ENCODE results near the gene FOXO1.
"Not testable (repeated sequence)": the region's sequence is repeated elsewhere in the genome, so short reads cannot be mapped to it uniquely, and the experiment has no call there.

Gene FOXO1

DNA sequence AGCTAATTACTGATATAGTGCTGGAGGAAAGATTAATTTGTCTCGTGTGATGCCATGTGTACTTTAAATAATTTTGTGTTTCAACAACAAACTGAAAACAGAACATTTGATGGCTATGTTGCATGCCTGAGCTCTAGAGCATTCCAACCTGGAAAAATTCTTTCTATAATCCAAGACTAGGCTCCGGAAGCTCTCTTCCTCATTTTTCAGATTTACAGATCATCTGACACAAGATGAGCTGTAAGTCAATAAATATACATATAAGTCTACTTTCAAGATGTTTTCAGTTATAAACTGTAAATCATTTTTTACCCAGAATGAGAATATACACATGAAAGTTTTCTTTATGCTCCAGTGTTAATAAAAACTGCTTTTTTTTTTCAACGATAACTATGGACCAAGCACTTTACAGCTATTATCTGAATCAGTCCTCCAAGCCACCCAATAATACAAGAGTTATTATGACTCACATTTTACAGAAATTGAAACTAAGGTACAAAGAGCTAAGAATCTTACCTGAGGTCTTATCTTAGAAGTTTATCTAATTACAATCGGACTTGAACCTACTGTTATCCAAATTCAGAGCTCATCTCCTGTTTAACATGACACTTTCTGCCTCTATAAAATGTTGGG lies 6.4 kb upstream of the FOXO1 start:
- no peaks in the 10 kb centered on the region for H3K36me3 Mint-ChIP-seq
- no peaks in the 10 kb centered on the region for H3K9me3 Mint-ChIP-seq
- peak overlapping the region; percentile 83 for H3K27ac Mint-ChIP-seq
- H3K27me3 Mint-ChIP-seq = no peaks in the 10 kb centered on the region
- H3K4me3 Mint-ChIP-seq = peak overlapping the region; percentile 33
- peaks cover 43% of the 10 kb centered on the region for H3K4me1 Mint-ChIP-seq

DNA sequence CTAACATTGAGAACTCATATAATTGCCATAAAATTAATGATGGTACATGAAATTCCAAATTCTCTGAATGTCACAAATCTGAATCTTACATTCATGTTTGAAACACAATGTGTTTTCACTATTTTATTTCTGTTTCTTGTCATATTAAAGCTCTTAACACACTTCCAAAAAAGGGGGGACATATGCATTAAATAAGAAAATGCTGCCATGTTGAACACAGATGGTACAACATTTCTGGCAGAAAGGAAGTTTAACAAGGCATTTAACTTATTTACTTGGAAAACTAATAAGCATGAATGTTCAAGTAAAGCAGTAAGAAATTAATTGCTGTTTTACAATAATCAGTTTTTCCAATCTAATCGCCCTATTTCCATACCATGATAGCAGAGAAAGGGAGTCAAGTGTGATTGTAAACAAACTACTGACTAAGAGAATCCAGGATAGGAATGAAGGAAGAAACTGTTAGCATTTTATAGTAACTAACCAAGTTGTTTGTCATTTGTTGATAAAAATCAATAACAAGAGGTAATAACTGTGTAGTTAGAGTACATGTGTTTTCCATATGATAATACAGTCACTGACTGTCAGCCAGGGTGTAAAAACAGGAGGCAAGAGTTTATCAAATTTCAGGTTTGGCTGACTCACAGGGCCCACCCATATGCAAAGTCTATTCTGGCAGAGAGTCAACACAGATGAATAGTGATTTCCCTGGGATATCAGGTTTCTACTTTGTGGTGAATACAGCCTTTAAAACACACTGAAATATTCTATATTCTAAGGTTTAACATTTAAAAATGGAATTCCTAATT lies 5.7 kb upstream of the FOXO1 start:
- H3K9me3 Mint-ChIP-seq = no peaks in the 10 kb centered on the region
- no peaks in the 10 kb centered on the region for H3K27me3 Mint-ChIP-seq
- H3K36me3 Mint-ChIP-seq = no peaks in the 10 kb centered on the region
- peak overlapping the region; percentile 83 for H3K27ac Mint-ChIP-seq
- H3K4me3 Mint-ChIP-seq = peak overlapping the region; percentile 9
- H3K4me1 Mint-ChIP-seq = peaks cover 50% of the 10 kb centered on the region

DNA sequence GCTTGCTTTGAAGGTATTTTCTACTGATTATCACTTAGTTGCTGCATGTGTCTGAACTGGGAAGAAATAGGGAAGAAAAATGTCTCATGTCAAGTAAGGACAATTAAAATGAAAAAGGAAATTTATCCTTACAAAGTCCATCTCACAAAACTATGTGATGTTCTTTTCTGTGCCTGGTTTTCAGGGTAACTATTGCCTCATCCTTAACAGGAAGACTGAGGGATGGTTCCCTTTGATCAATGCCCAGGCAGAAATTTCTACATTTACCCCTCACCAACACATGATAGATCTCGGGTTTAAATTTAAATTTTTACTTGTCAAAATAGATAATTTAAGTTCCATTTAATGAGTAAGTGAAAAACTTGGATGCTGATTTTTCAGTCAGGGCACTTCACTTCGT lies 3.9 kb upstream of the FOXO1 start:
- Mint-ChIP-seq H3K9me3 (no peaks in the 10 kb centered on the region), H3K4me1 (peaks cover 50% of the 10 kb centered on the region), H3K36me3 (no peaks in the 10 kb centered on the region), H3K27ac (no peak overlapping the region), H3K4me3 (no peak overlapping the region), H3K27me3 (no peaks in the 10 kb centered on the region)

DNA sequence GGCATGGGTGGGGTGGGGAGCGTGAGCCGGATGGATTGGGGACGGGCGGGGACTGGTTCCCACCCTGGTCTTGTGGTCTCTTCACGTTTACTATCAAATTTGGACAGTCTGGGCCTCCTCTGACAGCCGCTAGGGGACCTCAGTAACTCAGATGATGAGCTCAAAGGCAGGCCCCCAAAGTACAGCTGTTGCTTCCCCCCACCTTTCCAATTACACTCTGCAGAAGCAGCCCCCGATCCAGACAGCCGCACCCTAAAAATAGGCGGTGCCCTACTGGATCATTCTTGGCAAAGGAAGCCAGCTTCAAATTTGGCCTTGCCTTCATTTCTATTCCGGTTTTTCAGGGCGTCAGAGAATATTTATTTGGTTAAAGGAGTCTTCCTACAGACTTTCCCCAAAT lies 1.9 kb upstream of the FOXO1 start:
- H3K27ac Mint-ChIP-seq = peak overlapping the region; percentile 59
- H3K27me3 Mint-ChIP-seq = no peaks in the 10 kb centered on the region

DNA sequence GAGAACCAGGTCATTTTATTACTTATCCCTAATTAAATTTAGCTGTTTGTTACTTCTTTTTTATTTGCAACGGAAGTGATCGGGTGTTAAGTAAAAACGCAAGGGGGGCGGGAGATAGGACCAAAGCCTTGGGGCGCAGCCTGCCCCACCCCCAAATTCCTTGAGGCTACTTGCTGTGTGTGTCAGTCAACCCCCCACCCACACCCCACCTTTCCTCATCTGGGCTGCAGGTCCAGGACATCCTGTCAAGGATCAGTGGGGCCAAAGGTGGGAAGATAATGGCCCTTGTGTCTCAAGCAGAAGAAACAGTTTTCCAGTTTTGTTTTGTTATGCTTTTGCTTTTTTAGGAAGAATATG lies 1.2 kb upstream of the FOXO1 start:
- Mint-ChIP-seq H3K36me3 (no peaks in the 10 kb centered on the region), H3K4me1 (peaks cover 48% of the 10 kb centered on the region), H3K4me3 (peak overlapping the region; percentile 92), H3K9me3 (no peaks in the 10 kb centered on the region), H3K27me3 (no peaks in the 10 kb centered on the region), H3K27ac (peak overlapping the region; percentile 51)

More for the DNA sequence above, 1.9 kb upstream of the FOXO1 start:
- no peaks in the 10 kb centered on the region for H3K36me3 Mint-ChIP-seq
- no peaks in the 10 kb centered on the region for H3K9me3 Mint-ChIP-seq
- peaks cover 49% of the 10 kb centered on the region for H3K4me1 Mint-ChIP-seq
- H3K4me3 Mint-ChIP-seq = peak overlapping the region; percentile 92

DNA sequence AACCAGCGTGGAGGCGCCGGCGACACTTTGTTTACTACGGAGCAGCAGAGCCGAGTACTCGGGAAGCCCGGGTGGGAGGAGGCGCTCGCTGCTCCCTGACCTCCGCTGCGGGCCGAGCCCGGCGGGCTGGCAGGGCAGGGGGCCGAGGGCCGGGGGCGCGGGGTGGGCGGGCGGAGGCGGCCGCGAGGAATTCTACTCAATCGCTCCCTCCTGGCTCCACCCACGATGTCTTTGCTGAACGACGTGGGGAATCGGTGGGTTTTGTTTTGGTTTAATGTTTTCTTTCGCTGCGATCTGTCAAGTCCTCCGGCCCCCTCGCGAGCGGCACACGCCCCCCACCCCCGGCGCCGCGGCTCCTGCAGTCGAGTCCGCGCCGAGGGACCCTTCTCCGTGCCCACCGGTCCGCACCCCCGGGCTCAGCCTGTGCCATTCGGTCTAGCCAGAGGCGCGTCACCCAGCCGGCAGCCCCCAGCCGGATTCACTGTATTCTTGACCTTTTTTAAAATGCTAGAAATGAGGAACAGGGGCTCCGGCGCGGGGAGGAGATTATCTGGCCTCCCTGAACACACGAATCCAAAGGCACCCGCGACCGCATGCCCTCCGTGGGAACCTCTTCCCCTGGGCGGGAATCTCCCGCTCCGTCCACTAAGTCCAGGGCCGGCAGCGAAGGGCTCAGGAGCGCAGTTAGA lies 636 bp upstream of the FOXO1 start:
- H3K27me3 Mint-ChIP-seq = no peaks in the 10 kb centered on the region
- H3K9me3 Mint-ChIP-seq = no peaks in the 10 kb centered on the region
- H3K27ac Mint-ChIP-seq = peak overlapping the region; percentile 95
- peak overlapping the region; percentile 92 for H3K4me3 Mint-ChIP-seq
- peaks cover 48% of the 10 kb centered on the region for H3K4me1 Mint-ChIP-seq
- H3K36me3 Mint-ChIP-seq = no peaks in the 10 kb centered on the region

DNA sequence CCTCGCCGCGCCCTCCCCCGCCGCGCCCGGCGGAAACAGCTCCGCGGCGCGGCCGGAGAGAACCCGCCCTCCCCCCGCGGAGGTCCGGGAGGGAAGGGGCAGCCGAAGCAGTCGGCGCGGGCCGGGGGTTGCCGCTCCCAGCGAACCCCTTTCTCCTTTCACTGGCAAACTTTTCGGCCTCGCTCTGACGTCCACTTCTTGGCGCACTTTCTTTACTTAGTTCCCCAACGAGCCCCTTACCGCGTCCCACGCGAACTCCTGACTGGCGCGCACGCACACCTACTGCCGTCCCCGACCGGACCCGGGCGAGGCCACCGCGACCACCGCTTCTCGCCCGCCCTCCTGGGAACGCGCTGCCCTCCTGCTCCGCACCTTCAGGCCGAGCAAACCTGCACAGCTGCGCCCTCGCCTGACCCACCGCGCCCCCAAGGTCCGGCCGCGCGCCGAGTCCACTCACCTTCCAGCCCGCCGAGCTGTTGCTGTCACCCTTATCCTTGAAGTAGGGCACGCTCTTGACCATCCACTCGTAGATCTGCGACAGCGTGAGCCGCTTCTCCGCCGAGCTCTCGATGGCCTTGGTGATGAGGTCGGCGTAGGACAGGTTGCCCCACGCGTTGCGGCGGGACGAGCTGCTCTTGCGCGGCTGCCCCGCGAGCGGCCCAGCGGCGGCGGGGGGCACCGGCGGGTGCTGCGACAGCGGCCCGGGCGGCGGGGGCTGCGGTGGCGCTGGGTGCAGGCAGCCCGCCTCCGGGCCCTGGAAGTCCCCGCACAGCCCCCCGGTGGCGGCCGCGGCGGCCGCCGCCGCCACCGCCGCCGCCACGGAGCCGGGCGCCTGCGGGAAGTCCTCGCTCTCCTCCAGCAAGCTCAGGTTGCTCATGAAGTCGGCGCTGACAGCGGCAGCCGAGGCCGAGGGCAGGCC lies 1.1 kb downstream of the FOXO1 start:
- H3K27ac Mint-ChIP-seq = peak overlapping the region; percentile 97
- H3K9me3 Mint-ChIP-seq = no peaks in the 10 kb centered on the region
- no peaks in the 10 kb centered on the region for H3K27me3 Mint-ChIP-seq
- peaks cover 52% of the 10 kb centered on the region for H3K4me1 Mint-ChIP-seq
- H3K4me3 Mint-ChIP-seq = peak overlapping the region; percentile 91
- peaks cover 2% of the 10 kb centered on the region for H3K36me3 Mint-ChIP-seq

DNA sequence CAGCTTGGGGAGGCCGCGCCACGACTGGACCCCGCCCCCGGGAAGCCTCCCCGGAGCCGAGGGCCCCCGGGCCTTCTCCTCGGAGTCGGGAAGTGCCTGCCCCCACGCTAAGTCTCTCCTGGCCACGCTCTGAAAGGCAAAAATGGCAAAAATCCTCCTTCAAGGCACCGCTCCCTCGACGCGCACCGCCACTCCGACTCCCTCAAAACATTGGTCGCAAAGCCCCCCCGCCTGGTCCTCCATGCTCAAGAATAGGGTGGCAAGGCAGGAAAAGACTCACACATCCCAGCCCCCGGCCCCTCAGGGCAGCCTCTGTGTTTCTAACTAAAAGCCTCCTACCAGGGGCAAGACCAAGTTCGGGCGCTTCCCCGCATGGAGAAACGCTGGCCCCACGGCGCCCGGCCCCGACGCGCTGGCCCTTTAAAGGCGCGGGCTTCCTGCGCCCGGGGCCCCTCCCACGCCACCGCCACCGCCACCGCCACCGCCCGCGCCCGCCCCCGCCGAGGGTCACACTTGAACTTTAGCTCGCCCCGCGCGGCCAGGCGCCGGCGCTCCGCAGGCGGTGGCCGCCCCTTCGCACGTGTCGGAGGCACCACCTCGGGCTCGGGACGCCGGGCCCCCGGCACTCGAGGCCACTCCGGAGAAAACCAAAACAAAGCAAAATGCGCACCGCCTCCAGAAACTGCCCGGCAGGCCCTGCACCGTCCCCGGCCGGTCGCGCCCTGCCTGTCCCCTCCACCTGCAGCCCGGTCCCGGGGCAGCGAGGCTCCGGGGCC lies 1.9 kb downstream of the FOXO1 start:
- Mint-ChIP-seq H3K27me3 (no peaks in the 10 kb centered on the region), H3K9me3 (no peaks in the 10 kb centered on the region), H3K4me1 (peaks cover 54% of the 10 kb centered on the region), H3K36me3 (peaks cover 2% of the 10 kb centered on the region), H3K27ac (peak overlapping the region; percentile 99), H3K4me3 (peak overlapping the region; percentile 98)

DNA sequence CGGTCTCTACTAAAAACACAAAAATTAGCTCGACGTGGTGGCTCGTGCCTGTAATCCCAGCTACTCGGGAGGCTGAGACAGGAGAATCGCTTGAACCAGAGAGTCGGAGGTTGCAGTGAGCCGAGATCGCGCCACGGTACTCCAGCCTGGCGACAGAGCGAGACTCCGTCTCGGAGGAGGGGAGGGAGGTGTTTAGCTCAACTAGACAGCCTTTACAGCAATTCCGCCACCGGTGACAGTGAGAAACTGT lies 2.4 kb downstream of the FOXO1 start:
- Mint-ChIP-seq H3K4me1 (peaks cover 54% of the 10 kb centered on the region), H3K4me3 (peak overlapping the region; percentile 98), H3K27ac (peak overlapping the region; percentile 99)
- H3K9me3 Mint-ChIP-seq, H3K27me3 Mint-ChIP-seq, H3K36me3 Mint-ChIP-seq: not testable (repeated sequence)

DNA sequence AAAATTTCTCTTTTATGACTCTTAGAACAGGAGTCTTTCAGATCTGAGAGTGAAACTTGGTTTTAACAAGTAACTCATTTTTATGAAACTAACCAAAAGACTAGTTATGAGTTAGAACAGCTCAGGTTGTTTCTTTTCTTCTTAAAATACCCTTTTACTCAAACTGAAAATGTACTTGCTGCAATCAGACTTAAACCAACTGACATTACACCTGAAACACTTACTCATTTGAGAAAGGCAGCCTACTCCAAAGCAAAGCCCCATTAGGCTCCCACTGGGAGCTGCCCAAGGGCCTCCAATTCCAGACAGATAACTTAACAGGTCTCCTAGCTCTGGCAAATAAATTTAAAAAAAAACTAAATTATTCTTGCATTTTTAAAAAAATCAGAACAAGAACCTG lies 3.6 kb downstream of the FOXO1 start:
- H3K9me3 Mint-ChIP-seq = peaks cover 5% of the 10 kb centered on the region
- peaks cover 11% of the 10 kb centered on the region for H3K36me3 Mint-ChIP-seq
- no peaks in the 10 kb centered on the region for H3K27me3 Mint-ChIP-seq
- H3K27ac Mint-ChIP-seq = peak overlapping the region; percentile 99
- H3K4me1 Mint-ChIP-seq = peaks cover 56% of the 10 kb centered on the region
- peak overlapping the region; percentile 98 for H3K4me3 Mint-ChIP-seq

DNA sequence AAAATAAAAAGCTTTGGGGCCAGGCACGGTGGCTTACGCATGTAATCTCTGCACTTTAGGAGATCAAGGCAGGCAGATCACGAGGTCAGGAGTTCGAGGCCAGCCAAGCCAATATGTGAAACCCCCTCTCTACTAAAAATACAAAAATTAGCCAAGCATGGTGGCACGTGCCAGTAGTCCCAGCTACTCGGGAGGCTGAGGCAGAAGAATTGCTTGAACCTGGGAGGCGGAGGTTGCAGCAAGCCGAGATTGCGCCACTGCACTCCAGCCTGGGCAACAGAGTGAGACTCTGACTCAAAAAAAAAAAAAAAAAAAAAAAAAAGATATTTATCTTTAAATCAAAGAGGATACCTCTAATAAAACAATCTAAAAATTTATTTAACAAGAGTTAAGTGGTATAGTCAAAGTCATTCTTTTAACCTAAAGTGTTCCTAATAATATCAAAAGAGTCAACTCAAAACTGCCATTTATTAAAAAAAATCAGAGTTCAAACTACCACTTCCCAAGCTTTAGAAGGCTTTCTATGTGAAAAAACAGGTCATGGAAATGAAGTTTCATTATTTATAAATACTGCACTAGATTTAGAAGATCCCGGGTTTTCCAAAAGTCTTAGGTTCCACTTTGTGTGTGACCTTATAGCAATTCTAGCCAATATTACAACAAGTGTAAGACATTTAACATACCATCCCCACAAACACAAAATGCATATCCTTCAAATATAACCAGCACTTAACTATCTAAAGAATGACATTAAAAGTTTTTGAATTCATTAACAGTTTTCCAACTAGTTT lies 4.4 kb downstream of the FOXO1 start:
- Mint-ChIP-seq H3K4me3 (peak overlapping the region; percentile 98), H3K36me3 (peaks cover 16% of the 10 kb centered on the region), H3K9me3 (peaks cover 10% of the 10 kb centered on the region), H3K27me3 (no peaks in the 10 kb centered on the region), H3K27ac (peak overlapping the region; percentile 99), H3K4me1 (peaks cover 57% of the 10 kb centered on the region)

DNA sequence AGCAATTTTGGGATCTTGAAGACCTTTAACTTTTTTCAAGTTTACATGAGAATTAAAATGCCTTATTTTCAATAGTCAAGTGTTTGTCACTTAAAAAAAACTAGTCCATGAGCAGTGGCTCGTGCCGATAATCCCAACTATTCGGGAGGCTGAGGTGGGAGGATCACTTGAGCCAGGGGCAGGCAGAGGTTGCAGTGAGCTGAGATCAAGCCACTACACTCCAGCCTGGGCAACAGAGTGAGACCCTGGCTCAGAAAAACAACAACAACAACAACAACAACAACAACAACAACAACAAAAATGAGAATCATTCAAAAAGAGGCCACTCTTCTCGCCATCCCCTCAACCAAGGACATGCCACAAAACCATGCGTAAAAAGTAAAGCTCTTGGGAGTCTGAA lies 5.7 kb downstream of the FOXO1 start:
- Mint-ChIP-seq H3K4me3 (peak overlapping the region; percentile 82), H3K9me3 (peaks cover 10% of the 10 kb centered on the region), H3K27me3 (no peaks in the 10 kb centered on the region), H3K4me1 (peaks cover 71% of the 10 kb centered on the region), H3K27ac (peak overlapping the region; percentile 81), H3K36me3 (peaks cover 16% of the 10 kb centered on the region)

DNA sequence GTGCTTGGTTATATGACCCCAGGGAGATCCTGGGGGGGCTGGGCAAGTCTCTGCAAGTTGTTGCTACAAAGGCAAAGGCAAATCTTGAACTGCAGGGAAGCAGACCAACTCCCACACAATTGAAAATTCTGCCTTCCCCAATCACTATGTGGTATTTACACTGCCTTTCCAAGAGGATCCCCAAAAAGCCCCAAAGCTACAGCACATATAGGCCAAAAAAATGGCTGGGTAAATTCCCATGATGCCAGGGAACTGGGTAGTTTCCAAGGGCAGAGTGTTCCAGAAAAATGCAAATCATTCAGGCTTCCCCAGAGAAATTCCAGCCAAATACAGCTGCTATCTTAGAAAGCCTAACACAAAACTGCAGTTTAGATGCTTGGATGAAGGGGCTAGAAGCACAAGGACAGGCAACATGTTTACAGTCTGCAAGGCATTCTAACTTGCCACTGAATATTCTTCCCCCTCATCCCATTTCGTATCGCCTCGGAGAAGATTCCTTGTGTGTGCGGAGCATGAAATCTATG lies 6.2 kb downstream of the FOXO1 start:
- peak overlapping the region; percentile 81 for H3K27ac Mint-ChIP-seq
- peaks cover 10% of the 10 kb centered on the region for H3K9me3 Mint-ChIP-seq
- peaks cover 76% of the 10 kb centered on the region for H3K4me1 Mint-ChIP-seq
- H3K36me3 Mint-ChIP-seq = peaks cover 16% of the 10 kb centered on the region
- H3K27me3 Mint-ChIP-seq = no peaks in the 10 kb centered on the region
- H3K4me3 Mint-ChIP-seq = peak overlapping the region; percentile 82

DNA sequence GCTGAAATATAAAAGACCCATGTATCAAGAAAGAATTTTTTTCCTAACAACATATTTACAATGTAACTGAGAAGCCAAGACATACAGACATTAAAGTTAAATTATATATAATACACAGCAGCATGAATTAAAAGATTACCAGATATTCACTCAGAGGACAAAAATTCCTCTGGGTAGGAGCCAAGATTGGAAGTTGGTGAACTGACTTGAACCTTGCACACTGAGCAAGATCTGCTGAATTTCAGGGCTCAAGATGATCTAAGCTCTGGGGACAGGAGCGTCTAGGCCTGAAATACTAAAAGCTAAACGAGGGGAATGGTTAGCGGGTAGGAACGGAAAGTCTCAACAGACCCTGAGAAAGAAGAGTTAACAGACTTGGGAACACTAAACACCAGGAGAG lies 8.5 kb downstream of the FOXO1 start:
- H3K27me3 Mint-ChIP-seq = no peaks in the 10 kb centered on the region
- H3K27ac Mint-ChIP-seq = peak overlapping the region; percentile 96
- peaks cover 93% of the 10 kb centered on the region for H3K4me1 Mint-ChIP-seq
- H3K9me3 Mint-ChIP-seq = peaks cover 10% of the 10 kb centered on the region
- peaks cover 24% of the 10 kb centered on the region for H3K36me3 Mint-ChIP-seq
- H3K4me3 Mint-ChIP-seq = peak overlapping the region; percentile 72
